Neural progenitor cell (in vitro differentiated cells): ENCODE data around the gene CEMIP2.

Experiments
- CTCF ChIP-seq: fragments of 200-600 bp; sonication (generic); IDR thresholded peaks from 2 replicates; pipeline ENCODE4 v1.5.1; 2017; ENCODE audit warnings: antibody characterized with exemption, mild to moderate bottlenecking
- EZH2 ChIP-seq: fragments of 200-600 bp; sonication (generic); IDR thresholded peaks from 2 replicates; pipeline ENCODE4 v1.6.1; 2017; ENCODE audit warnings: antibody characterized with exemption, mild to moderate bottlenecking, moderate library complexity
- EZH2phosphoT487 ChIP-seq: fragments of 200-600 bp; sonication (generic); IDR thresholded peaks from 2 replicates; pipeline ENCODE4 v1.6.1; 2017; ENCODE audit warnings: antibody characterized with exemption

GRCh38 chr9:71791875-71792274 is 23.6 kb upstream of the CEMIP2 start:
- TF ChIP-seq CTCF: no peak
- no peak for TF ChIP-seq EZH2
- TF ChIP-seq EZH2phosphoT487: no peak
